SHP77 treated with DMSO at 0.1 percent for 48 hours (cell line): ENCODE results near the gene GP1BB.

Experiments
- DNase-seq: peaks from one replicate; lab custom pipeline; 2025; lab: John Stamatoyannopoulos, UW

GP1BB gene

GRCh38 chr22:19756288-19757128, 33.2 kb downstream of the GP1BB start:
- DNase-seq, result no peak

GRCh38 chr22:19757140-19757984, 34.0 kb downstream of the GP1BB start:
- DNase-seq, result no peak

GRCh38 chr22:19757985-19758895, 34.9 kb downstream of the GP1BB start:
- no peak for DNase-seq

DNA sequence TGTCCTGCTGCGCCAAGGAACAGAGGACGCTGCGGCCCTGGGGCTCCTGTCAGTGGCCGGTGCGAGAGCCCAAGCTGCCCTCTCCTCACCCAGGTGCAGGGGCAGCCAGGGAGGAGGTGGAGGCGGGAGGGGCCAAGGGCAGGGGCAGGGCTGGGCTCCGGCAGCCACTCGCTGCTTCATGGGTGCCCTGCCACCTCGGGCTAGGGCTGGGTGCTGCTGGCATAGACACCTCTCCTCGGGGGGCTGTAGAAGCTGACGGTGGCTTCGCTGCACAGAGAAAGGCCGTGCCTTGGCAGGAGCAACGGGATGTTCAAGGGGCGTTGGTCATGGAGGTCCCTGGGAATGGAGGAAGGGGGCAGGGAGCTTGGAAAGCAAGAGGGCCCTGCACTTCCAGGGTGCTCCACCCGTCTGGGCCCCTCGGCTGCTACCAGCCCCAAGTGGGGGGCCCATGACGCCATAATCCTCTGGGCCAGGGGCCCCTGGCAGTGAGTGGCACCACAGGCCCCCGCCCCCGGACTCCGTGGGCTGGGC, 35.6 kb downstream of the GP1BB start:
- DNase-seq, result no peak

DNA sequence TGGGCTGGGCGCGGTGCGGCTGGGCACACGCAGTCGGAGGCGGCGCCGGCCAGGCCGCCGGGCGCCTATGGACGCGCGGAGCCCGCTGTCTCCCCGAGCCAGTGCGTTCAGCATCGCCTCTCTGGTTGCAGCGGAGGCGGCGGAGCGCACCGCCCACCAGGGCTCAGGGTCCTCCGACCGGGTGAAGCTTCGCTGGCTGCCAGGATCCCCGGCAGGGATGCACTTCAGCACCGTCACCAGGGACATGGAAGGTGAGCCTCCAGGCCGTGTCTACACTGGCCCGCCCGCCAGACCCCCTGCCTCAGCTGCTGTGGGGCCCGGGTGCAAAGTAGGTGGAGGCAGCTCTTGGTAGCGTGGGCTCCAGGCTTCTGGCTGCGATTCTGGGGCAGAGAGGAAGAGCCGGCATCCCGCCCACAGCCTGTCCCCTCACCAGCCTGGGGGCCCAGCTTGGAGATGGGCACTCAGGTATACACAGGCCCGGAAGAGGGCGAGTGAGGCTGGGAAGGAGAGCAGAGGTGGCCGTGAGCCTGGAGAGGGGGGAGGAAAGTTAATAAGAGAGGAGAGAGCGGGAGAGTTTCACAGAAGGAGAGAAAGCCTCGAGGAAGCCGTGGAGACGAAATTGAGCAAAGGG, 36.2 kb downstream of the GP1BB start:
- no peak for DNase-seq

DNA sequence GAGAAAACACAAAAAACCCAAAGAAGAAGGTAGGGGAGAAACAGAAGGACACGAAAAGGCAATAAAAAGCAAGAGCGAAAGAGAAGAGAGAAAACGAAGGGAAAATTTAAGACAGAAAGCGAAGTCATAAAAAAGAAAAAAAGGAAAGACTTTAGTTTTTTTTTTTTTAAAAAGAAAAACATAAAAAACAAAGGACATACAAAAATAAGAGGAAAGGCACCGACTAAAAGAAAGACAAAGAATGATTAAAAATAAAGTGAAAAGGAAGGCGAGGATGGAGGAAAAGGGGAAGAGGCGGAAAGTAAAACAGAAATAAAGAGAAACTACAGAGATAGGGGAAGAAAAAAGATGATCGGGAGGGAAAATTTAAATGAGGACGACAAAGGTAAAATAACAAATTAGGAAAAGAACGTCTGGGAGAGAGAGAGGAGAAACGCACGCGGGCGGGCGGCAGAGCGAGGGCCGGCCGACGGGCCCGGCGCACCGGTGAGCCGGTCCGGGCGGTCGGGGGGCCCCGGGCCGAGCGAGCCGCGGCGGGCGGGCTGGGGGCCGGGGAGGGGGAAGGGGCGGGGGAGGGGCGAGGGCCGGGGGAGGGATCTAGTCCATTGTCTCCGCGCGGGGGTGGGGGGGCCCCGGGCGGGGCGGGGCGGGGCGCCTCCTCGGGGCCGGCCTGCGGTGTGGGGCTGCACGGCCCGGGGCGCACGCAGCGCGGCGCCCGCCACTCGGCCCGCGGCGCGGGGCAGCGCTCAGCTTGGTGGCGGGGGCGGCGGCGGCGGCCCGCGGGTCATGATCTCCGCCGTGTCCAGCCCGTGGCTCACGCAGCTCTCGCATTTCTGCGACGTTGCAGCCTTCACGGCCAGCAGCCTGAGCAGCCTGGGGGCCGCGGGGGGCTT, 37.0 kb downstream of the GP1BB start, which contains the start of gene TBX1:
Gene TBX1, plus strand, starts transcription at position 721 of the 893 bp plus-strand sequence. Its CDS starts 66 bp downstream, at position 787.
- no peak for DNase-seq

- DNase-seq, result no peak
These were observed 37.8 kb downstream of the GP1BB start for GRCh38 chr22:19760951-19761724.

DNA sequence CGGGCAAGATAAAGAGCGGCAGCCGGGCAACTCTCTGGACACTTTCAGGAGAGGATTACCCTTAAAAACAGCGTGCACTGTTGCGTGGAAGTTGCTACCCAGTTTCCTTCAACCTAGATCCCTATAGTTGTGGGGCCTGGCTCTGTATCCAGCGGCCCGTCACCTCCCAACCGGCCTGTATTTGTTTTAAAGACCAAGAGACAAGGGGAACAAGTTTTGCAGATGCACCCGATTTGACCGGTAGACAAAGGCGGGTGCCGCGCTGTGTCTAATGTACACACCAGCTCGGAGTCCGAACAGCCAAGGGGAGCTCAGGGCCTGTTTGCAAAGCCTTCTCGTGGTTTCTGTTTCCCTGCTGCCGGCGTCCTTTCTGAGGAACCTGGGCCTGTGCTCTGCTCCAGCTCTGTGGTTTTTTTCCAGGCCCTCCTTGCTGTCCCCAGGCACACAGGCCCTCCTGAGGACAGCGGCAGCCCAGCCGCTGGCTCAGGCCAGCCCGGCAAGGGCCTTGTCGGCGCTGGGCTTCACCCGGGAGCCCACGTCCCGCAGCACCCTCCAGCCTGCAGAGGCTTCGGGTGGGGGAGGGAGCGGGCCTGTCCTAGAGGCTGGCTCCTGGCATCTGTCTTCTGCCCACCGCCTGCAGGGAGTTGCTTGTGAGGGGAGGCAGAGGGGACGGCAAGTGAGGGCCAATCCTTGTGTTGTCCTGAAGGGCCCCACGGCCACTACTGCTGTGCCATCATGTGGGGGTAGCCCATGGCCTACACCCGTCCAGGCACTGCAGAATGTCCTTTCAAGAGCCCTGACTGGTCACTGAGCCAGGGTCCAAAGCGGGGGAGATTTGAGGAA, 38.6 kb downstream of the GP1BB start:
- DNase-seq, result no peak

- DNase-seq, result no peak
These were observed 39.5 kb downstream of the GP1BB start for GRCh38 chr22:19762568-19763457.

DNA sequence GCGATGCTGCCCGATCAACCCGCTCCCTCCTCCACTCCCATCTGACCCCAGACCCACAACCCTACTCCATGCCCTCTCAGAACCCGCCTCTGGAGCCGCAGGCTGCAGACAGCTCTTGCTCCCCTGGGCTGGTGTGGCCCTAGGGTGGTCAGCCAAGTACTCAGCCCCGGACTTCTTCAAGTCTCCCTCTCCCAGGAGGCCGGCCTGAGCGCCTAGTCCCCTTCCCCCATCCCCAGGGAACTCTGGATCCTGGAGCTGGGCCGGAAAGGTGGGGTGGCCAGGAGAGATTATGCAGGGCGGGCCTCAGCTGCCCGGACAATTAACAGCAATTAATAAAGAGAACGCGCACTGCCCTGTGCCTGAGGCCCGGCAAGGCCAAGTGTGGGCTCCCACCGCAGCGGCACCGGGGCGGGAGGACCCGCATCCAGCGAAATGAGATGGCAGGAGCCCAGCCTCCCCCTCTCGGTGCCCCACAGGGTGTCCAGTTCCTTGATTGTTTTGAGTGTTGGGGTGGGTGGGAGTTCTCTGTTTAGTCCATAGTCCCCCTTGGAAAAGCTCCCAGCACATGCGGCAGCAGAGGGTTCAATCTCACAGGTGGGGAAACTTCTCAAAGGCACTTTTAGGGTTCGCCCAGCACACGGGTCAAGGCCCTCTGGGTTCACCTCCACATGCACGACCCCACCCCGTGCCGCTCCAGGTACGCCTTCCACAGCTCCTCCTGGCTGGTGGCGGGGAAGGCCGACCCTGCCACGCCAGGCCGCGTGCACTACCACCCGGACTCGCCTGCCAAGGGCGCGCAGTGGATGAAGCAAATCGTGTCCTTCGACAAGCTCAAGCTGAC, 40.3 kb downstream of the GP1BB start:
- DNase-seq, result no peak

GRCh38 chr22:19764299-19764593, 40.9 kb downstream of the GP1BB start:
- no peak for DNase-seq

DNA sequence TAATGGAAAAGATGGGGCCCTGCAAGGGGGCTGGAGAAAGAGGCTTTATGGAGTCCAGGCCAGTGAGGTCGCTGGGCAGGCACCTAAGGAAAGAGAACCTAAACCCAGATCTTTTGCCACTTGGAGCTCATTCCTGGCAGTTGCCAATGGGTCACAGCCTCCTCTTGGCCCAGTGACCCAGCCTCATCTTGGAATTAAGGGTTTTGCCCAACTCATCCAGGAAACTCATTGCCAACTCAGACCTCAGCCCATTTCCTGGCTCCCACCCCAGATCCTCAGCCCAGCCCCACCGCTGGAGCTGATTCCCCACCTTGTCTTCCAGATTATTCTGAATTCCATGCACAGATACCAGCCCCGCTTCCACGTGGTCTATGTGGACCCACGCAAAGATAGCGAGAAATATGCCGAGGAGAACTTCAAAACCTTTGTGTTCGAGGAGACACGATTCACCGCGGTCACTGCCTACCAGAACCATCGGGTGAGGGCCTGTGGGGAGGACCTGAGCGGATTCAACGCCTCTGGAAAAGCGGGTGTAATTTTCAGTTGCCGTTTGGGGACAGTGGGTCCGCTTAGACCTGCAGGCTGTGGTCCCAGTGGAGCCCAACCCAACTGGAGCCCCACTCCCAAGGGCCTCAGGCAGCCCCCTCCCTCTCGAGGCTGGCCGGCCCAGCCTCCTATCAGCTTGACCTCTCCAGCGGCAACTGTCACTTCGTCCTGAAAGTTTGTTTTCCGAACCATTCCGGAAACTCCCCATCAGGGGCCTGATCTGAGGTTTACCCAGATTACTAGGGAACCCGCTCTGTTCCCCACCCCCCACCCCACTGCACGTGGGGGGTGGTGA, 41.5 kb downstream of the GP1BB start:
- DNase-seq, result no peak

DNA sequence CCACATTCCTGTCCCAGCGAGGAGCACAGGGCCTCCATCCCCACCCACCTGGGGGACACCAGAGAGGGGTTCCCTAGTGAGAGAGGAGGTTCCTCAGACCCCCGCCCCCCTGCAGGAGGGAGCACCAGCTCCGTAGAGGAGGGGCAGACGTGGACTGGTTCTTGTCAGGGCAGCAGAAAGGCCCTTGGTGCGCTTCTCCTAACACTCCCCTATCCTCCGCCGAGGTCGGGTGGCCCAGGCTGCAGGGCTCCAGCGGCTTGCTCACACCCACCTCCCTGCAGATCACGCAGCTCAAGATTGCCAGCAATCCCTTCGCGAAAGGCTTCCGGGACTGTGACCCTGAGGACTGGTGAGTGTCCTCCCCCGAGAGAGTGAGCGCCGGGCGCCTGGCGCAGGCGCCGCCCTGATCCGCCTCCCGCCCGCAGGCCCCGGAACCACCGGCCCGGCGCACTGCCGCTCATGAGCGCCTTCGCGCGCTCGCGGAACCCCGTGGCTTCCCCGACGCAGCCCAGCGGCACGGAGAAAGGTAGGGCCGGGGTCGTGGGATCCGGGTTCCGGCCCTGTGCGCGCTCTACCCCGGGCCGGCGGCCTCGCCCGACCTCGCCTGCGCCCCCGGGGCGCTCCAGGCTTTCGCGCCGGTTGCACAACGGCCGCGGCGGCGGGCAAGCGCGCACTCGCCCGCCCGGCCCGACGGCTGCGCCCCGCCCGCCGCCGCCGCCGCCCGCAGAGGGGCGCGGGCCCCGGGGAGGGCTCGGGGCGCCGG, 42.3 kb downstream of the GP1BB start:
- no peak for DNase-seq

- DNase-seq, result no peak
These were observed 42.8 kb downstream of the GP1BB start for GRCh38 chr22:19766240-19766510.
